Iris pigment epithelial cell (primary cell): ENCODE results near the gene SLC6A12.

Experiments used
- DNase-seq: peaks from one replicate; pipeline ENCODE4 v3.0.0-alpha.2; 2011; ENCODE audit warnings: low read depth

The SLC6A12 gene

GRCh38 chr12:215116-215515 lies 1.2 kb upstream of the SLC6A12 start:
- no peak for DNase-seq

- DNase-seq = no peak
Measured at GRCh38 chr12:213527-213932, 427 bp downstream of the SLC6A12 start.

GRCh38 chr12:212715-213526 lies 1.0 kb downstream of the SLC6A12 start:
- DNase-seq = no peak

GRCh38 chr12:212415-212714 lies 1.6 kb downstream of the SLC6A12 start:
- no peak for DNase-seq

- no peak for DNase-seq
Measured at GRCh38 chr12:211639-212414, 2.1 kb downstream of the SLC6A12 start.

- DNase-seq = no peak
Measured at GRCh38 chr12:211142-211465, 2.9 kb downstream of the SLC6A12 start.

- DNase-seq = no peak
Measured at GRCh38 chr12:210277-211141, 3.4 kb downstream of the SLC6A12 start.

GRCh38 chr12:209851-210250 lies 4.1 kb downstream of the SLC6A12 start:
- DNase-seq = no peak

GRCh38 chr12:209246-209645 lies 4.7 kb downstream of the SLC6A12 start:
- DNase-seq = no peak

GRCh38 chr12:208813-209212 lies 5.1 kb downstream of the SLC6A12 start:
- DNase-seq = no peak

GRCh38 chr12:207804-208203 lies 6.2 kb downstream of the SLC6A12 start:
- DNase-seq = no peak

- no peak for DNase-seq
Measured at GRCh38 chr12:206746-207440, 7.1 kb downstream of the SLC6A12 start.

- DNase-seq = no peak
Measured at GRCh38 chr12:205026-205425, 8.9 kb downstream of the SLC6A12 start.

GRCh38 chr12:204261-204678 lies 9.7 kb downstream of the SLC6A12 start:
- no peak for DNase-seq

- no peak for DNase-seq
Measured at GRCh38 chr12:203462-204260, 10.3 kb downstream of the SLC6A12 start.

GRCh38 chr12:203074-203461 lies 10.9 kb downstream of the SLC6A12 start:
- DNase-seq = no peak

- DNase-seq = no peak
Measured at GRCh38 chr12:202081-202731, 11.8 kb downstream of the SLC6A12 start.

GRCh38 chr12:201361-201760 lies 12.6 kb downstream of the SLC6A12 start:
- no peak for DNase-seq

- DNase-seq = no peak
Measured at GRCh38 chr12:198705-199104, 15.3 kb downstream of the SLC6A12 start.

GRCh38 chr12:197911-198695 lies 15.9 kb downstream of the SLC6A12 start:
- no peak for DNase-seq
